Lung (tissue), 12 donors: ENCODE data around the gene TBRG4. TPM values are rescaled to one million over a fixed set of nuclear protein-coding genes. Genes with fewer than 3 reads are reported as not detected.

Source experiments
- ATAC-seq: fragments of 200-7000 bp; cut with Tn5 transposase; one replicate; pipeline ENCODE4 v1.9.1; 2020; ENCODE audit warnings: moderate number of reproducible peaks; ENCODE audit not compliant: insufficient read depth, low FRiP score
- DNase-seq, 3 donors: peaks; one replicate each; pipeline ENCODE4 v3.0.0-alpha.2; 2013 to 2017
- H3K27ac ChIP-seq, 2 donors: one replicate each; pipeline ENCODE4 v1.5.1; 2013; ENCODE audit warnings: mild to moderate bottlenecking in 2 of 2, moderate library complexity in 2 of 2, control low read depth in 1 of 2, inconsistent platforms in 1 of 2, low read depth in 1 of 2, low read length in 1 of 2
- H3K27me3 ChIP-seq, 3 donors: one replicate each; pipeline ENCODE4 v1.5.1; 2013; ENCODE audit warnings: low read length in 2 of 3; ENCODE audit not compliant: control insufficient read depth in 3 of 3, insufficient read depth in 3 of 3
- H3K36me3 ChIP-seq, 4 donors: one replicate each; pipeline ENCODE4 v1.5.1; 2013; ENCODE audit warnings: low read length in 4 of 4, mild to moderate bottlenecking in 1 of 4, moderate library complexity in 1 of 4; ENCODE audit not compliant: control insufficient read depth in 4 of 4, insufficient read depth in 4 of 4
- H3K4me1 ChIP-seq, 5 donors: one replicate each; pipeline ENCODE4 v1.5.1; 2013; ENCODE audit warnings: low read length in 5 of 5, mild to moderate bottlenecking in 2 of 5, moderate library complexity in 1 of 5; ENCODE audit not compliant: control insufficient read depth in 5 of 5, insufficient read depth in 5 of 5
- H3K4me3 ChIP-seq: one replicate; pipeline ENCODE4 v1.5.1; 2013; ENCODE audit warnings: mild to moderate bottlenecking, control low read depth, moderate library complexity
- H3K9ac ChIP-seq, 2 donors: one replicate each; pipeline ENCODE4 v1.5.1; 2013; ENCODE audit warnings: low read length in 2 of 2, control low read depth in 1 of 2; ENCODE audit not compliant: insufficient read depth in 1 of 2
- H3K9me3 ChIP-seq, 4 donors: one replicate each; pipeline ENCODE4 v1.5.1; 2013; ENCODE audit warnings: low read length in 3 of 4, mild to moderate bottlenecking in 1 of 4, moderate library complexity in 1 of 4; ENCODE audit not compliant: control insufficient read depth in 4 of 4, insufficient read depth in 3 of 4
- CTCF ChIP-seq: IDR thresholded peaks from 2 replicates; pipeline ENCODE4 v1.5.1; 2012; ENCODE audit warnings: mild to moderate bottlenecking; ENCODE audit errors: control extremely low read depth, extremely low read depth
- WGBS, 2 donors: extraction: QIAGEN DNeasy Blood & Tissue Kit; methylation state at CpG; one replicate each; pipeline ENCODE4 v1.1.7; 2013; 5-methylcytosine and 5-hydroxymethylcytosine counted together
- polyA plus RNA-seq, 2 donors: library from polyadenylated mRNA; stranded (reverse); fragments of 200-250 nt; gene quantifications; one replicate each; pipeline ENCODE4 v1.2.1, GENCODE V29; 2013
- total RNA-seq, 2 donors: library from RNA; depleted of rRNA in 1 of 2; stranded (reverse); fragments of >200 nt in 1 of 2; gene quantifications; one replicate each; pipeline ENCODE4 v1.2.1, GENCODE V29; 2014 to 2021
- donor health status: control.
- donor health status: control.
- donor health status: Bipolar disorder and iron deficiency.
- donor health status: healthy.
- donor health status: DM: yes; HTN: yes; CAD: no.

Gene TBRG4
- total and polyA plus RNA-seq, 4 donors: 32.2 to 65.6 (median 46.9) TPM

DNA sequence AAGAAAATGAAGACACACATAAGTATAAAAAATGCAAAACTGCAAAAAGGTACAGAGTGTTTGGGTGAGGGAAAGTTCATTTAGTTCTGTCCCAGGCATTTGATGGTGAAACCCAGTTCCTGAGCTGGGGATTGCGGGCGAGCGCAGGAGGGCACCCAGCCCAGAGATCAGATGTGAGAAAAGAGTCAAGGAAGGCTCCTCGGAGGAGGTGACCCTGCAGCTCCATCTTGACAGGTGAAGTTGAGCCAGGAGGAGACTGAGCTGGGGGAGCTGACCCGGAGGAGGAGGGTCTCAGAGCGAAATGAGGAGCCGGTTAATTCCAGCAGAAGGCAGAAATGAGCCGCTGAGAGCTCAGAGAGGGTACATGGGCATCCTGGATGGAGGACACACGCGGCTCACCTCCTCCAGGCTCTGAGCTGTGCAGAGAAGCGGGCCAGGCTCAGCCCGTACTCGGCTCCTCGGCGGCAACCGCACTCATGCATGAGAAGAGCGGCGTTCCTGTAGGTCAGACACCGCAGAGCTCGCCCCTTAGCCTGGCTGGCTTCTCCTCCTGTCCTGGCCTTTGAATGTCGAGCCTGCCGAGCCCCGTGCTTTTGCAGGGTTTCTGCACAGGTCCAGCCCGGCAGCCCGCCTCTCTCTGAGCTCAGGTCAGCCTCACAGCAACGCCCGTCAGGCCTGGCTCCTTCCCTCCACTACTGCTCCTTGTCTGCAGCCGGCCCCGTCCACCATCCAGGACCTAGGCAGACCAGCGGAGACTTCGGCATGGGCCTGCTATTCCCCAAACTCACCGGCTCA, 36.6 kb upstream of the TBRG4 start:
- DNase-seq (peak in 1 of 3 donors; percentile 9), ATAC-seq (no peak)
- Histone ChIP-seq H3K9me3 (no peaks in the 10 kb centered on the region), H3K36me3 (no peaks in the 10 kb centered on the region), H3K4me1 (no peaks in the 10 kb centered on the region), H3K27ac (no peak overlapping the region), H3K27me3 (peaks cover 0 to 5% (median 2%) of the 10 kb centered on the region in 3 donors), H3K4me3 (no peak overlapping the region), H3K9ac (no peak overlapping the region)
- WGBS, 2 donors: 53 to 75% methylated on average over 32 of the region's 32 CpGs
- no peak for TF ChIP-seq CTCF

- Histone ChIP-seq H3K4me1 (no peaks in the 10 kb centered on the region), H3K9ac (no peak overlapping the region), H3K27ac (no peak overlapping the region), H3K9me3 (no peaks in the 10 kb centered on the region), H3K36me3 (no peaks in the 10 kb centered on the region), H3K27me3 (peaks cover 0 to 5% (median 2%) of the 10 kb centered on the region in 3 donors), H3K4me3 (no peak overlapping the region)
- 85% methylated on average over 19 of the region's 19 CpGs for WGBS, 2 donors
- DNase-seq (peak in 1 of 3 donors; percentile 7), ATAC-seq (no peak)
- TF ChIP-seq CTCF: no peak
Observed at GRCh38 chr7:45146531-45147379, 35.3 kb upstream of the TBRG4 start.

DNA sequence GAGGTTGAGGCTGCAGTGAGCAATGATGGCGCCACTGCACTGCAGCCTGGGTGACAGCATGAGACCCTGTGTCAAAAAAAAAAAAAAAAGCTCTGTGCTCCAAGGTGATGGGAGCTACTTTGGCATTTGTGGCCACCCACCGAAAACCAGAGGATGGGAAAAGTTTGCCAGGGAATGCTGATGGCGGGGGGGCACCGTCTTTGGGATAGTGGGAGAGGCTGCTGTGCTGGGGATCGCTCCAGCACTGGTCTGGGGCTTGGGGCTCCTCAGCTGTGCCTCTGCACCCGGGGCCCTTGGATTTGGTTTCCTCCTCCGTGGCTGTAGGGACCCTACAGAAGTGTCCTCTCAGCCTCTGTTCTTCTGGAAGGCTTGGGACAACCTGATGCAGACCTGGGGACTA, 34.4 kb upstream of the TBRG4 start:
- H3K27me3 ChIP-seq: peaks cover 0 to 5% (median 2%) of the 10 kb centered on the region in 3 donors
- H3K9me3 ChIP-seq: no peaks in the 10 kb centered on the region
- no peak for DNase-seq
- ATAC-seq: no peak
- H3K27ac ChIP-seq: no peak overlapping the region
- H3K9ac ChIP-seq: no peak overlapping the region
- TF ChIP-seq CTCF: no peak
- 84 to 92% methylated on average over 7 of the region's 7 CpGs for WGBS, 2 donors
- H3K4me3 ChIP-seq: no peak overlapping the region
- no peaks in the 10 kb centered on the region for H3K36me3 ChIP-seq
- no peaks in the 10 kb centered on the region for H3K4me1 ChIP-seq
